GM15510 (cell line): ENCODE measurements around the gene PECR.

ENCODE experiments used
- POLR2A ChIP-seq: IDR thresholded peaks from 3 replicates; pipeline ENCODE4 v1.6.1; 2011; ENCODE audit warnings: borderline replicate concordance; ENCODE audit not compliant: insufficient read length; ENCODE audit errors: extremely low read depth

Gene PECR

GRCh38 chr2:216083464-216084281 lies 2.1 kb upstream of the PECR start:
- no peak for TF ChIP-seq POLR2A

- no peak for TF ChIP-seq POLR2A
Observed at GRCh38 chr2:216082805-216083204, 1.2 kb upstream of the PECR start.

DNA sequence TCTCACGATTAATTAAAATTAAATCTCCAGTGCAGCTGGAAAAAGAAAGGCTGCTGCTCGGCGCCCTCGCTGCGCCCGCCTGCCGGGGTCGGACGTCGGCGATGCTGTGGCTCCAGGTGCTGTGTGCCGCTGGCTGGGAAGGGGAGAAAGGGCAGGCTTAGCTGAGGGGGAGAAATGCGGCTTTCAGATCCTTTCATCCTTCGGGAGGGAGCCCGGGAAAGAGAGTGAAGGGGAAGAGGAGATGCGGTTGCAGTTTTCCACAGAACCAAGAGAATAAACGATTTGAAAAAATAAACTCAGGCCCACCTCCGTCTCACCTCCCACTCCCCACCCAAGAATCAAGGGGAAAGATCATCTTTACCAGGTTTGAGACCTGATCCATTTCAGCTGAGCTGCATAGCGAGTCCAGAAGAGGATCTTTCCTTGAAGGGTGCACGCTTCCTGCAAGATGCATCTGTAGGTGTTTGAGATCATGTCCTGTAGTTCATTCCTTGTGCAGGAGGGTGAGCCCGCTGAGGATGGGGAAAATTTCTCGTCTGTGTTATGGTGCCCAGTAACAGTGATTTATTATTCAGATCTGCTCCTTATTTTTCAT lies 605 bp upstream of the PECR start:
- no peak for TF ChIP-seq POLR2A

DNA sequence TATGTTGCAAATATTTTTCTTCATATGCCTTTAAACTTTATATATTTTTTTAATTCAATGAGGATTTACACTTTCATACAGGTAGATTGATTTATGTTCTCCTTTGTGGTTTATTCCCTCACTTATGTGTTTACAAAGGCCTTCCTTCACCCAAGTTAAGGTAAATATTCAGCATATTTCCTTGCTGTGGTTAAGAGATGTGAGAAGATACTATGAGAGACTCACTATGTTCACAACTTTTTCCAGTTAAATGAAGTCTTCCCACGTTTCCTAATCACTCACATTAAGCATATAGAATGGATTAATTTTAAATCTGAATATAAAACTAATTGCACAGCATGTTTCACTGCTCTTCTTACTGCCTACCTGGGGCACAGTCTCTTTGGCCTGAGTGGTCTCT lies 597 bp downstream of the PECR start:
- TF ChIP-seq POLR2A, result no peak

DNA sequence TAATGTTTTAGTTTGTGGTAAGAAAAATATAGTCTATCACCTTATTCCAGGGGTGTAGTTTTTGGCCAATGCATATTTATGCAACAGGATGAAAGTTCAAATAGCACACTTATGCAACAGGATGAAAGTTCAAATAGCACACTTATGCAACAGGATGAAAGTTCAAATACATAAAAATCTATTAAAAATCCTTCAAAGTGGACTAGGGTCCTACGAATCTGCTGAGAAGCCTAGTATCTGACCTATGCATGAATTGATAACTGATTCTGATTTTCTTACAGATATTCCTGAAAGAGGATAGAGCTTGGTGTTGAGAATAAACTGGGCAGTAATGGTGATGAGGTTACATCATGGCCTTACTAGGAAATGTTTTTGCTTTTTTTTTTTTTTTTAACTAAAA lies 2.8 kb downstream of the PECR start:
- no peak for TF ChIP-seq POLR2A

GRCh38 chr2:216075510-216076485 lies 5.8 kb downstream of the PECR start:
- TF ChIP-seq POLR2A, result no peak

DNA sequence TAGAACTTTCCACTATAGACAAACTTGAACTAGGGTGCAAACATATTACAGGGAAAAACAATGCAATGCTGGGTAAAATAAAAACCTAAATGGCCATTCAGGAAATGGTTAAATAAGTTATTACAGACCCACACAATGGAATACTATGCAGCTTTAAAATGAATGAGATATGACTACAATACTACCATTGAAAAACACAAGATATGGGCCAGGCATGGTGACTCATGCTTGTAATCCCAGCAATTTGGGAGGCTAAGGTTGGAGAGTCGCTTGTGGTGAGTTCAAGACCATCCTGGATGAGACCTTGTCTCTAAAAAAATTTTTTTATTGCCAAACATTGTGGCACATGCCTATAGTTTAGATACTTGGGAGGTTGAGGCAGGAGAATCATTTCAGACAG lies 6.8 kb downstream of the PECR start:
- TF ChIP-seq POLR2A, result no peak

GRCh38 chr2:216074380-216074779 lies 7.2 kb downstream of the PECR start:
- TF ChIP-seq POLR2A, result no peak

DNA sequence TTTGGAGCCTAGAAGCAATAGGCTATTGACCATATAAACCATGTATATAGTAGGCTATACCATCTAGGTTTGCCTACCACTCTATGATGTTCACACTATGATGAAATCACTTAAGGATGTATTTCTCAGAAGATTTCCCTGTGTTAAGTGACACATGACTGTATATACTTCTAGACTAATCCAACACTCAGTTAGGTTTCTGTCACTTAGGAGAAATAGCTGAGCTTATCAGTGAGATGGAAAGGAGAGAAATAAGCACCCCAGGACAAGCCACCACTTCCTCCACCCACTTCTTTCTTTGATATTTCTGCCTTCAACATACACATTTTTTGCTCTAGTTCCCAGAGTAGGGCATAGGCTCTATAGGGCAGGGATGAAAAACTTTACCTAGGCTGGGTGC lies 7.8 kb downstream of the PECR start:
- no peak for TF ChIP-seq POLR2A

- no peak for TF ChIP-seq POLR2A
Observed at GRCh38 chr2:216072473-216072872, 9.1 kb downstream of the PECR start.

- no peak for TF ChIP-seq POLR2A
Observed at GRCh38 chr2:216071111-216071851, 10.3 kb downstream of the PECR start.

GRCh38 chr2:216070195-216070594 lies 11.4 kb downstream of the PECR start:
- no peak for TF ChIP-seq POLR2A

DNA sequence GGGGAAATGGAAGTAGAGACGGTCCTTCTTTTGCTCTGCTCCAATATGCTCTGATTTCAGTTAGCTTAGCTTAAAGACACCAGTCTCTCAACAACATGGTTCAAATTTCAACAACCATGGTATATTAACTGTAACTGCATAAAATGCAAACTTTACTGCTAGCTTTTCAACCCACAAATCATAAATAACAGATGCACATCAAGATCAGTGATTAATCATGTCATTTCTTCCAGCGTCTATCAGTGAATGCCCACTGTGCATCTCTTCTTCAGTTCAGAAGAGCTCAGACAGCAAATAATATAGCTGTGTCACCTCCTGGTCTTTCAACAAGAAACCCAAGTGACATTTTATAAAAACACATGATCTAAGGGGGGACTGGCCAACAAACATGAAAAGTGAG lies 12.6 kb downstream of the PECR start:
- no peak for TF ChIP-seq POLR2A

DNA sequence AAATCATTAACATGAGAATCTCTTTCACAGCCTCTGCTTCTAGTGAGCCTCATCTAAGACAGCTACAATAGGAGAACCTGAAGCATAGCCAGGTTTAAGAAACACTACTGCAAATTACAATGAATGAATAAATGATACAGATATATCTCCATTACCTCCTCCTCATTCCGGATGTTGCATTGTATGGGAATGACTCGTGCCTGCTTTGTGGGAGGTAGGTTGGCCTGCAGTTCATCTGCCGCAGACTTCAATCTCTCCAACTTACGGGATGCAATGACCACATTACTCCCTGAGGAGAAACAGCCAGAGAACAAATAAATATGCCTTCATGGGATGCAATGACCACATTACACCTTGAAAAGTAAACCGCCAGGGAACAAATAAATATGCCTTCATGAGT lies 15.4 kb downstream of the PECR start:
- no peak for TF ChIP-seq POLR2A
